HepG2 (cell line): ENCODE results near the gene CNOT1.

ENCODE experiments used
- NFIC ChIP-seq: IDR thresholded peaks from 2 replicates; pipeline ENCODE4 v1.6.1; 2012; ENCODE audit warnings: mild to moderate bottlenecking, low read length, inconsistent platforms
- POLR2AphosphoS5 ChIP-seq: IDR thresholded peaks from 2 replicates; pipeline ENCODE4 v1.6.1; 2012; ENCODE audit warnings: low read depth, low read length
- SRF ChIP-seq: IDR thresholded peaks from 2 replicates; pipeline ENCODE4 v1.6.1; 2011; ENCODE audit warnings: mild to moderate bottlenecking, low read depth, low read length, moderate library complexity

DNA sequence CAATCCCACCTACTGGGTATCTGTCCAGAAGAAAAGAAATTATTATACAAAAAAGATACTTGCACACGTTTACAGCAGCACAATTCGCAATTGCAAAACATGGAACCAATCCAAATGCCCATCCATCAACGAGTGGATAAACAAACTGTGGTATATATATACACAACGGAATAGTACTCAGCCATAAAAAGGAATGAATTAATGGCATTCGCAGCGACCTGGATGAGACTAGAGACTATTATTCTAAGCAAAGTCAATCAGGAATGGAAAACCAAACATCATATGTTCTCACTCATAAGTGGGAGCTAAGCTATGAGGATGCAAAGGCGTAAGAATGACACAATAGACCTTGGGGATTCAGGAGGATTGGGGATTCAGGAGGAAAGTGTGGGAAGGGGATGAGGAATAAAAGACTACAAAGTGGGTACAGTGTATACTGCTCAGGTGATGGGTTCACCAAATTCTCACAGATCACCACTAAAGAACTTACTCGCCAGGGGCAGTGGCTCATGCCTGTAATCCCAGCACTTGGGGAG lies 21.0 kb downstream of the CNOT1 start:
- TF ChIP-seq SRF = no peak
- TF ChIP-seq POLR2AphosphoS5 = no peak
- TF ChIP-seq NFIC = no peak
